Hematopoietic multipotent progenitor cell treated with erythropoietin and hydrocortisone succinate and interleukin-3 and kit ligand, for 8 days (in vitro differentiated cells): Measurements from ENCODE around the gene UNC119B.

Experiments used
- DNase-seq: peaks from one replicate; pipeline ENCODE4 v3.0.0-alpha.2; 2015

Gene UNC119B

DNA sequence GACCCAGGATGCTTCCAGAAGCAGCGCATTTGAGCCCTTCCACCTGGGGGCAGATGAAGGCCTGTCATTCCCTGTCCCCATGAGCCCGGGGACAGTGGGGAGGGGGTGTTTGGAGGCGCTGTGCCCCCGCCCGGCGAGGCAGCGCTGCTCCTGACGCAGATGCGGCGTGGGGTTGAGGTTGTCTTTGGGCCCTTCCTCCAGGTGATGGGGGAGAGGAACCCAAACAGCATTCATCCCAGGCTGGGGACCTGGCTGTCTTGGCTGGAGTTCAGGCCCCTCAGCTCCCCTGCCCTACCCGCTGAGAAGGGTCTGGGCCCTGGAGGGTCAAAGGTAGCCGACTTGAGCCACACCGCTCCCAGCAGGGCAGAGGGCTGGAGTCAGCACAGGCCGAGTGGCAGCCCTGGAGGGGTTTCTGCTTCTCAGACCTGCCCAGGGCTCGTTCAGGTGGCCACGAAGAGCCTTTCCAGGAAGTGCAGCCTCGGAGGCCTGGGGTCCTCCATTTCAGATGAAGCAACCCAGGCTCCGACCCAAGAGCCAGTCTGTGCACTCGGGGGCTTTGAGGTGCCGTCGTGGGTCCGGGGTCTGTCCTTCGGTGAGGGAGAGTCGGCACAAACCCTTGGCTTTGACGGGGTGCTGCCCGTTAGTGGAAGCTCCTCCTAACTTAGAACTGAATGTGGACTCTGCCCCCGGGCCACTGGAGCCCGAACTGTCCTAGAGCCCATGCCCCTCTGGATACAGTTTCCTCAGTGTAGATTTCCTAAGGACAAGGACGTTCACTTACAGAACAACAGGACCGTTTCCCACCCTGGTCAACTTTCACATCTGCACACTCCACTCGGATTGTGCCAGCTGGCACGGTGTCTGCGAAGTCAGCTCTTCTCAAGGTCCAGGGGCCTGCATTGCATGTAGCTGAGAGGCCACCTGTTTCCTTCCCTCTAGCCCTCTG lies 31.5 kb downstream of the UNC119B start:
- no peak for DNase-seq

DNA sequence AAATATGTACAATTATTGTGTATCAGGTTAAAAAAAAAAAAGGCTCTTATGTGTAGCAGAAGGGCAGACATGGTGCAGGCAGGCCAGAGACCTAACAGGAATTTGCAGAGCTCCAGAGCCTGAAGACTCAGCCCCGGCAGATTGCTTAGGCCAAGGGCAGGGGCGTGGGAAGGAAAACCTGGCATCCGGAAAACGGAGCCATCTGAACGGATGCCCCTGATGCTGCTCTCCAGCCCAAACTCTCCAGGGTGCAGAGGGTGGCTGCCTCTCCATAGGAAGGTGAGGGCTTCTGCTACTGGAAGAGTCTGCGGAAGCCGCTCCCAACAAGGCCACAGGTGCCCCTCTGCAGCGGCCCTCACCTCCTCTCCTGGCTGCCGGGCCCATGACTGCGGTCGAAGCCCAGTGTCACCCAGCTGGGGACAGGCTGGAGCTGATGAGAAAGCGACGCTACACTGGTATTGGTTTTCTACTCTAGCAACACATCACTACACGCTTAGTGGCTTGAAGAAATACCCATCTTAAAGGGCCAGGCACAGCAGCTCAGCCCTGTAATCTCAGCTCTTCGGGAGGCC lies 34.8 kb downstream of the UNC119B start:
- no peak for DNase-seq

DNA sequence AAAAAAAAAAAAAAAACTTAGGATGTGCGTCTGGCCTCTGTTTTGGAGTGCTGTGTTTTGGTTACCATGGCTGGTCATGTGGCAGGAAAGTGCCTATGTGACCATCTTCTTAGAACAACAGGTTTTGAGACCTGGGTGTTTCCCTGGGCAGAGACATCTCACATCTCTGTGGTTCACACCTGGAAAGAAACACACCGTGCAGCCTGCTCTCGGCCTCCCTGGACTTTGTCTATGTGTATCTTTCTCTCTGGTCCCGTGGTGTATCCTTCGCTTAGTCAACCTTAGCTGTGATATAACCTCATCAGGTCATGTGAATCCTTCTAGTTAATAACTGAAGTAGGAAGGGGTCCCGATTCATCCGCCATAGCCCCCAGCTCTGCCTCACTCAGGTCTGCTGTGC lies 38.0 kb downstream of the UNC119B start:
- no peak for DNase-seq

DNA sequence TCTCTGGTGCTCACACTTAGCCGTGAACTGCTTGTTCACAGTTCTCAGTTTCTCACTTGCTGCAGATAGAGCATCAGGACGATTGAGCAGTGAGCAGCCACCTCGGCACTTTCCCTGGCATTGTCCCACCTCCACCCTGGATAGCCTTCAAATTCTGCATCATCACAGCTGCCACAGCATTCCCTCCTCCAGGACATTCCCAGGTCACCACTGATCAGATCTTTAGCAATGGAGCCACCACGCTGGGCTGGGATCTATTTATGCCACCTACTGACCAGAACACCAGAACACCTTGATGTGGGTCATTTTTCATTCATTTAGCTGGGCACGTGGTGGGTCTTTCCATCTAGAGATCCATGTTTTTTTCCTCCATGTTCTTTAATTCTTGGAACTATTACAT lies 39.0 kb downstream of the UNC119B start:
- no peak for DNase-seq

DNA sequence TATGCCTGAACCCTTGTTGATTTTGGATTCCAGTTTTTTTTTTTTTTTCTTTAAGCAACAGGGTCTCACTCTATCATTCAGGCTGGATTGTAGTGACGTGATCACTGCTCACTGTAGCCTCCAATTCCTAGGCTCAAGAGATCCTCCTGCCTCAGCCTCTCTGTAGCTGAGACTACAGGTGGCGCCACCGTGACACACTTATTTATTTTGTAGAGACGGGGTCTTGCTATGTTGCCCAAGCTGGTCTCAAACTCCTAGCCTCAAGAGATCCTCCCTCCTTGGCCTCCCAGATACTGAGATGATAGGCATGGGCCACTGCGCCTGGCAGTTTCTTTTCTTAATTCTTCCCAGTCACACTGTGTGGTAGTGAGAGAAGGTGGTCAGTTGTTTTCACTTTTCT lies 40.5 kb downstream of the UNC119B start:
- no peak for DNase-seq

DNA sequence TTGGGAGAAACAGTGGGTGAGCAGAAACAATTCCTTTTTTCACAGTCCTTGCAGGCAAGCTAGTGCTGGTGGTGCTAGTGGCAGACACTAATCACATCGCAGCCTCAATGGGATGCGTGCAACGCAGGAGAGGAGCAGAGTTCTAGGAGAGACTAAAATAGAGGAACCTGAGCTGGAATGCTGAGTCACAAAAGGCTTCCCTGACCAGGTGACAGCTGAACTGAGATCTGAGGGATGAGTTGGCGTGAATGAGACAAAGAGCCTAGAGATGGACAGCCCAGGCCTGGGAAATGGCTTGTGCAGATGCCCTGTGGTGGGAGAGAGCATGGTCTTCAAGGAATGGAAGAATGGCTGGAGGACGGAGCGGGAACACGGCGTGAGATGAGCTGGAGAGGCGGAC lies 41.1 kb downstream of the UNC119B start:
- no peak for DNase-seq

DNA sequence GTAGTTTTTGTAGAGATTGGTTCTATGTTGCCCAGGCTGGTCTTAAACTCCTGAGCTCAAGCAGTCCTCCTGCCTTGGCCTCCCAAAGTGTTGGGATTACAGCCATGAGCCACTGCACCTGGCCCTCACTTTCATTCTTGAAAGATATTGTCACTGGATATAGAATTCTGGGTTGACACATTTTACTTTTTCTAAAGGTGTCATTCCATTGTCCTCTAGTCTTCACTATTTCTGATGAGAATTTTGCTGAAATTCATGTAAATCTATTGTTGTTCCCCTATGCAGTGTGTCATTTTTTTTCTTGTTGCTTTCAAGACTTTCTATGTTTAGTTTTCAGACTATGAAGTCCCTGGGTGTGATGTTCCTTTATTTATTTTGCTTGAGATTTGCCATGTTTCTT lies 44.5 kb downstream of the UNC119B start:
- no peak for DNase-seq

DNA sequence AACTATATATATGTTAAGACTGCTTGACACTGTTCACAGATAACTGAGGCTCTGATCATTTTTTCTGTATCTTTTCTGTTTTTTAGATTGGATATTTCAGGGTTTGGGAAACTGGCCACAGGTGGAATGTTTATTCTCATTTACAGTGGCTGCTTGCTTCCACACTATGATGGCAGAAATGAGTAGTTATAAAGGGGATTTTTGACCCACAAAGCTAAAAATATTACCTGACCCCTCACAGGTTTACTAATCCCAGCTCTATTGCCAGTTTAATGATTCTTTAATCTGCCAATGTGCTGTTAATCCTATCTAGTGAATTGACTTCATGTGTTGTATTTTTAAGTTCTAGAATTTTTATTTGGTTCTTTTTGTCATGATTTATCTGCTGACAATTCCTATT lies 45.0 kb downstream of the UNC119B start:
- no peak for DNase-seq

DNA sequence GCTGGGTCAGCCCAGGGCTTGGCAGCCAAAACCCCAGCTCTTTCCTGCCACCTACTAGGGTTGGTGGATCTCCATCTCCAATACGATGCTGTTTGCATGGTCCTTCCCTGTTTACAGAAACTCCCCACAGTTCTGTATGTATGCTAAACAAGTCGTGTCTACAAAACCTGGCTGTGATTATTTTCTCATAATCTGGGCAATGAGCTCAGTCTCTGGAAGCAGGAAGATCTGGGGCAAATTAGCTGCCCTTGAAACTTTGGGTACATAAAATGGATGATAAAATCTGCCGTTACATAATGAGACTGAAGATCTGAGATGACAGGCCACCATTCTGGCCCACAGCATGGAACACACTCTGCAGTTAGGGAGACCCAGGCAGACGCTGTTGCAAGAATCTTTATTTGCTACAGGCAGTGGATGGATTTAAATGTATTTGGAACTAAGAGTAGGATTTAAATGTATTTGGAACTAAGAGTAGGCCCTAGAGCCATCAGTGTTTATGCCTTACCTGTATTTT lies 47.0 kb downstream of the UNC119B start:
- no peak for DNase-seq

DNA sequence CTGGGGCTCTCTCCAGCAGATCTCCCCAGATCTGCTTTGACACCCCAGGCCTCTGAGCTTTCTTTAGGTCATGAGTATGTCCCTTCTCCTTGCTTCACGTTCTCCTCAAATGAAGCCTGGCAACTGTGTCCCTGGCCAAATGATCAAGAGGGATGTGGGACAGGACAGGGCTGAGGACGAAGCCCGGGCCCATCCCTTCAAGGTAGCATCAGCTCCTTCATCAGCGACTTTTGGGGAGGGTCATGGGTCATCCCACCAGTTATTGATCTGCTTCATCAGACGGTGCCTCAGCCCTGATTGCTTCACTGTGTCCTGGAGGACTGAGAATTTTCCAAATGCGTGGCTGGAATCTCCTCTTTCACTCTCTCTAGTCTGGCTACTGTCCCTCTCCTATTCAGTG lies 47.7 kb downstream of the UNC119B start:
- no peak for DNase-seq

DNA sequence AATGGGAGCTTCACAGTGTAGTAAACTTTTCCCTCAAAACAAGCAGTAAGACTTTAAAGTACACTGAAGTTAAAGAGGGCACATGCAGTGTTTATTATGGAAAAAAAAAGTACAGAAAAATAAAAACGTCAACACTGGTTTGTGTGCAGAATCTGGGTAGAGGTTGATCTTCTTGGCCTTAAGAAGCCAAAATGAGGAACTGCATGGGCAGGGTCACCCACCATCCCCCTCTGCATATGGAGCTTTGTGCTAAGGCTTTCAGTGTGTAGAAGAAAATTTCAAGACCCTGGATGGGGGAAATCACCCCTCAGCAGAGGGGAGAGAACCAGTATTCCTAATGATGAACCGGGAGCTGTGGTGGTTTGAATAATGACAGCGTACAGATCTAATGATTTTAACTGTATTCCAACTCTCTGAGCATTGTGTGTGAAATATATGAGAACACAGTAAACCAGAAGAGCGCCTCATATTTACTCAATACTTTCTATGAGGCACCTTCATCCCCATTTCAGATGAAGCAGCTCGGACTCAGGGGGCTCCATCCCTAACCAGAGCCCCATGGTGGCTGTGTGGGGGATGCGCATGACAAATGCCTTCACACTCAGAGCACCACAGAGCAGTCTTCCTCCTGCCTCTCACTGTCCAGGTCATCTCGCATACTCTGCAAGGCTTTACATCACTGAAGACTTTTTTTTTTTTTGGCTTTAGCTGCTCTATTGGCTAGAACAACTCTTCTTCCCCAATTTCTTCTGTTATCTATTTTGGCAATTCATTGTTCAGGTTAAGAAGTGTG lies 48.7 kb downstream of the UNC119B start:
- no peak for DNase-seq

DNA sequence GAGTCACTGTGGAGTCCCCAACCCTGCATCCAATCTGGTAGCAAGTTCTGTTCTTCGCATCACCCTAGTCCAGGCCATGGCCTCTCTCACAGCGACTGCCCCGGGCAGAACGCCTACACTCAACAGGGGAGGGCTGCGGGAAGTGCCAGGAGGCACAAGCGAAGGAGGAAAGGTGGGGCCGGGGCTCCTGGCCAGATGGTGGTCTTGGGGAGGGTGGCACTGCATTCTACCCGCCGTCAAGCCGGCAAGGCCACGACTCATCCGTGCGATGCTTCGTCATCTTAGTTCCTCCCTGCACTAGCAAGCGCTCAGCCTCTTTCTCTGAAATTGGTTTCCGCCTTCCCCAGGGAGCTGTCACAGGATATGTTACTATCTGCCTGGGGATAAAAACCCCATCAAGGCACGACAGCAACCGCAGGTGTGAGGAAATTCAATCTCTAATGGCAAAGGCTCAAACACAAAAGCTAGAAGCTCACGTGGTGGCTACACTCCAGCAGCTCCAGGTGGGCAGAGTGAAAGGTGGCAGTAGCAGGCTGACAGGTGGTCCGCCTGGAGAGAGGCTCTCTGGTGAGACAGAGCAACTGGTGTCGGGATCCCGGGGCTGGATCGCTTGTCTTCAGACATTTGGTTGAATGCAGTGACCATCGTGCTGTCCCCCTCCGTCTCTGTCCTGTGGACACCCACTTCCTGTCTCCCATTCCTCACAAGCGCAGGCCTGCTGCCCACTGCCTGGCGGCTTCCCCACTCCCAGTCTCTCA lies 49.5 kb downstream of the UNC119B start:
- DNase-seq, result no peak

DNA sequence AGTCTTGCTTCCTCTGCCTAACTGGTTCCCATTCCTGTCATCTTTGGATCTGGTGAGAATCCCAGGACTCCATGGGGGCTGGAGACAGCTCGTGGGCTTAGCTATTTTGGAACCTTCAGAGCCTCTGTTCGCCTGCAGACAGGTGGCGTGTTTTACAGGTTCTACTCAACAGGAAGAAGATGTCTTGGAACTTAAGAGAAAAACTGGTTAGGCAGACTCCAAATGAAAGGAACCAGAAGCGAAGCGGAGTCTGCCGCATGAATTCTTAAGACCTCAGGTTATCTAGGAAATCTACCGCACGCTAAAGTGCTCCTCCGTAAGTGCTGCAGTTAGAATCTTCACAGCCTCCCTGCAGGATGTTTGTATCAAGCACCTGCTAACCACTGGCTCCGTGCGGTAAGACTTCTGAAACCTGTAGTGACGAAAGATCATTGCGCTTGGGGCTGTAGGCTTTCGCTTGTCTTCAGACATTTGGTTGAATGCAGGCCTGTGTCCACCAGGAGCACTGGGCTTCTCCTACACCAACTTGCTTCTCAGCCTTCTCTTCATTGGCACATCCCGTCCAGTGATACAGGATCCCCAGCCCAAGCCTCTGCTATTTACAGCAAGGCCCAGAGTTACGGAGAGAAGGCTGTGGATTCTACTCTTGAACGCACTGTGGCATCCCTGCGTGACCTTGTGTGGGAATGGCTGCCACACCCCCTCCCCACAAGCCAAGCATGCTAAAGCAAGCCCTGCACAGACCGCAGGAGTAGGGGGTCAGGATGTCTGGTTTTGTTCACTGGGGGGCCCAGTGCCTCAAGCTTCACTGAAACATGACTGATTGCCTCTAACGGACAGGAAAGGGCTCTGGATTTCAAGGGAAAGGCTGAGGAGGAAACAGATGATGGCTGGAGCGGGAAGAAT lies 50.3 kb downstream of the UNC119B start:
- DNase-seq, result no peak

DNA sequence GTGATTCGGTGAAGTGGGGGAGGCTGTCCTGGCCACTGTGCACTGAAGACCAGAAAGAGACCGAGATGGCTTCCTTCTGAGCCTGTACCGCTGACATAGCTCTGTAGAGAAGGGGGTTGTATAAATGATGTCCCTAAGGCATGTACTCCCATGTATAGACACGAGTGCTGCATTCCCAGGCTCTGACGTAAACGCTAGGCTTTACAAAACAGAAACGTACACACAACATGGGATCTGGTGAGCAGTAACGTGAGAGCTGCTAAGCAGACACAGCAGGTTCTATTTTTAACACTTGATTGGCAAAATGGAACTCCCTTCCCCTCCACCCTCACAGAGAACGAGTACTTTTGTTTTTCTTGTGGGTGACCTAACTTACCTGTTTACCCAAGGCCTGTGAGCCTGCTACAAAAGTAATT lies 51.3 kb downstream of the UNC119B start:
- no peak for DNase-seq

DNA sequence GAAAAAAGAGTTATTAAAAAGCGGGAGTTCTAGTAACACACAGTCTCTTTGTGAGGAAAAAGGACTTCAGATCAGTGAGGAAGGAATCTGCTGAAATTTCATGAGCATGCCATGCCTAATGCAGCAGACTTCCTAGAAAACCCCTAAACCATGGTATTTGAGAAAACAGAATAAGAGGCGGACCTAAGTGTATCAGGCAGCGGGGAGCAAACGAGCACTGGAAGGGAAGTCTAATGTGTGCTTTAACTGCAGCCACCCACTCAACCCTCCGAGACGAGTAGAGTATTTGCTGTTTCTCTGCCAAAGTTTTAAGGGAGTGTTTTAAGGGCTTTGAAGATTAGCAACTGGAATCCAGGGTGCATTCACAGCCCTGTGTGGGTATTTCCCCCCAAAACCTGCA lies 51.8 kb downstream of the UNC119B start:
- no peak for DNase-seq

DNA sequence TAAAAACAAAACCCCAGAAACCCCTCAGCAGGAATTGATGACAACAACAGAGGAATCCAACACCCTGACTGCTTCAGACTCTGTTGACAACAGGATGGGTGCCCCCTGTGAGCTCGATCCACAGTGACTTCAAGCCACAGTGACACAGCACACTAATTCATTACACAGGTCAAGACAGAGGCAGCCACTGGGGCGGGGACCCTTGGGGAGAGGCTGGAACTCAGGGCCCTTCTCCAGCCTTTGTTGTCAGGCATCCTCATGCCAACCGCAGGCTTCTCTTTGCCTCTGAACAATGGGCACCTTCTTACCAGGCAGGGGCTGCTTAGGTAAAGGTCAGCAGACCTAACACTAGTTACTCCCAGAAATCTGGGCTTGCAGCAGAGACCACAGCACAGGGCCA lies 53.0 kb downstream of the UNC119B start:
- DNase-seq, result no peak

DNA sequence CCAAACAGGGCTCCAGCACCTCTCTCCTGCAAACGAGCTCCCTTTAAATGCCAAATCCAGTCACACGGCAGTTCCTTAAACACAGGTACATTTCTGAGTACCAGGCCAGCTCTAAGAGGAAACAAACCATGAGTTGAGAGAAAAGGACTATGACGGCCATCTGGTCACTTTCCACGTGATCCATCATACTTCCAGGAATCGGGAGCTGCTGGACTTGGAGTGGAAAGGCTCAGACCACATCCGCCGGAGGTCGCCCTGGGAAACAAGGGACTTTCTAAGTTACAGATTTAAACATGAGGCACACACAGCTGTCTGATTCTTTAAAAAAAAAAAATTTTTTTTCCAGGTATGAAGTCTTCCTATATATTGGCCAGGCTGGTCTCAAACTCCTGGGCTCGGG lies 54.6 kb downstream of the UNC119B start:
- no peak for DNase-seq

DNA sequence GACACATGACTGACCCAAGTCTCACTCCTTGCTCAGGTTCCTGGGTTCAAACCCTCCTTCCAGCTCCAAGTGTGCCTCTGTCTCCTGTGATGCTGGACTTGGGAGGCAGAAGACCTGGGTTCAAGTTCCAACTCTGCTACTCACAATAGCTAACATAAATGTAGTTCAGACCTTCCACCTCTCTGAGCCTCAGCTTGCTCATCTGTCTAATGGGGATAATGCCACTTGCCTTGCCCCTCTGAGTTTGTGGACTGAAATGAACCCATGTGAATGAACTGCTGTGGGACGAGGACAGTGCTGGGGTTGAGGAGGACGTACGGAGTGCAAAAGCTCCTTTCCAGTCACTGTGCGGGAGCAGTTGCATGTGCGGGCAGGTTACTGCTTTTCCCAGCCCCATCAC lies 56.3 kb downstream of the UNC119B start:
- no peak for DNase-seq

DNA sequence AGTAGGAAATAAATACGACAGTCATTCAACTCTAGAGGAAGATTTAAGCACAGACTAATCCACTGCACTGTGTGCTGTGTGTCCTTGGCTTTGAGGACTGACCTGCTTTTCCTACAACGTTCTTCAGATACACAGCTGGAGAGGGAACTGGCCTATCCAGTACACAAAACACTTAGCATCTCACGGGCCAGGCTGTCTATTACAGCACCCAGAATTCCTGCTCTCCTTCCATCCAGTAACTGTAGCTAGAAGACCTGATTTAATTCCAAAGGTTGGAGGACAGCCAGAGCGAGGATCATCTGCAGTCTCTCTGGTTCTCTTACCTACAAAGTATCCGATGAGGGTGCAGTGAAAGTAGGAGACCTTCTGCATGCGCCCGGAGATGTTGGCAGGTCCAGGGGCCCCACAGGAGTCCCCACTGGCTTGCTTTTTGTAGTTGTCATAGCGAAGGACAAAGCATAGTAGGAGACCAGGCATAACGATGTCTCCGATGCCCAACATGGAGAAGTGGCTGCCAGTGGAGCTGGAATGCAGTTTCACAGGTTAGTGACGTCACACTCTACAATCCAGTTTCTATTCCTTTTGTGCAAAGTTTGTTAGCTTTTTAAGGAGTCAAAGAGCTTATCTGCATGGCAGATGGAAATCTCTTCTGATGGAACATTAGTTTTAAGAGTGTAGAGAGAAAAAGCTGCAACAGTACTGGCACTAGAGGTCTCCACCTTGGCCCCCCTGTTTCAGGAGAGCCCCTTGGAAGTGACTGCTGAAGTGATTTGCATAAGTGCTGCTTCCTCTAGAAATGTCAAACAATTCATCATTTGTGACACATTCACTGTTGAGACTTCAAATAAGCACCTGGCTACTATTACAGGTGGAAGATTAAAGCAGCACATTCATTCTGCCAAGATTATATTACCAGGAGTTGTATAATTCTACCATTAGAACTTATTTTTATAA lies 57.1 kb downstream of the UNC119B start:
- DNase-seq, result no peak

DNA sequence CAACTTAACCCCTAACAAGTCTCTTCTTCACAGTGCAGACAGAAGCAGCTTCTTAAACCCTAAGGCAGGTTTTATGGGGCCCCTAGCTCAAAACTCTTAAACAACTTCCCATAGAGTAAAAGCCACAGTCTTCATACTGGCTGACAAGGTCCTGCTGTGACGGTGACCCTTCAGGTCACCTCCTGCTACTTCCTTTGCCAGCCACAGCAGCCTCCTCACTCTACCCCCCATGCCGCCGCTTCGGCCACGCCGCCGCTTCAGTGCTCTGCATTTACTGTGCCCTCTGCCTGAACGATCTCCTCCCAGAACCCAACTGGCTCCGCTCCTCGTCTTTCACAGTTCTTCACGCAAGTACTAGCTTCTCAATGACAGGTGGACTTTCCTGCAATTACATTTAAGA lies 60.8 kb downstream of the UNC119B start:
- no peak for DNase-seq
